Suprapubic skin (tissue), 4 donors: ENCODE measurements around the gene EGLN2.

Experiments used
- EP300 ChIP-seq: sonication (generic); formaldehyde crosslinking; IDR thresholded peaks from one replicate; pipeline ENCODE4 v1.6.1; 2017; ENCODE audit warnings: antibody characterized with exemption
- POLR2A ChIP-seq, 2 donors: fragments of 450-650 bp; IDR thresholded peaks; one replicate each; pipeline ENCODE4 v1.6.1; 2017; ENCODE audit warnings: antibody characterized with exemption in 2 of 2, mild to moderate bottlenecking in 2 of 2, moderate library complexity in 2 of 2
- POLR2AphosphoS5 ChIP-seq, 3 donors: sonication (generic); formaldehyde crosslinking; IDR thresholded peaks; one replicate each; pipeline ENCODE4 v1.6.1; 2017; ENCODE audit warnings: antibody characterized with exemption in 3 of 3
- TF ChIP-seq, protein P1 (sequence below), 2 donors: fragments of 200-600 bp in 1 of 2; fragments of 450-650 bp in 1 of 2; sonication (generic) in 1 of 2; IDR thresholded peaks; one replicate each; pipeline ENCODE4 v1.5.1; 2016 to 2019; ENCODE audit warnings: antibody characterized with exemption in 2 of 2, mild to moderate bottlenecking in 1 of 2, moderate library complexity in 1 of 2

GRCh38 chr19:40797963-40798682, 868 bp upstream of the EGLN2 start:
- TF ChIP-seq, protein P1, sequence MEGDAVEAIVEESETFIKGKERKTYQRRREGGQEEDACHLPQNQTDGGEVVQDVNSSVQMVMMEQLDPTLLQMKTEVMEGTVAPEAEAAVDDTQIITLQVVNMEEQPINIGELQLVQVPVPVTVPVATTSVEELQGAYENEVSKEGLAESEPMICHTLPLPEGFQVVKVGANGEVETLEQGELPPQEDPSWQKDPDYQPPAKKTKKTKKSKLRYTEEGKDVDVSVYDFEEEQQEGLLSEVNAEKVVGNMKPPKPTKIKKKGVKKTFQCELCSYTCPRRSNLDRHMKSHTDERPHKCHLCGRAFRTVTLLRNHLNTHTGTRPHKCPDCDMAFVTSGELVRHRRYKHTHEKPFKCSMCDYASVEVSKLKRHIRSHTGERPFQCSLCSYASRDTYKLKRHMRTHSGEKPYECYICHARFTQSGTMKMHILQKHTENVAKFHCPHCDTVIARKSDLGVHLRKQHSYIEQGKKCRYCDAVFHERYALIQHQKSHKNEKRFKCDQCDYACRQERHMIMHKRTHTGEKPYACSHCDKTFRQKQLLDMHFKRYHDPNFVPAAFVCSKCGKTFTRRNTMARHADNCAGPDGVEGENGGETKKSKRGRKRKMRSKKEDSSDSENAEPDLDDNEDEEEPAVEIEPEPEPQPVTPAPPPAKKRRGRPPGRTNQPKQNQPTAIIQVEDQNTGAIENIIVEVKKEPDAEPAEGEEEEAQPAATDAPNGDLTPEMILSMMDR (IDR thresholded peaks at IDR 0.05), result peak; percentile 23 to 35
- TF ChIP-seq POLR2A (IDR thresholded peaks at IDR 0.05) (no peak), POLR2AphosphoS5 (IDR thresholded peaks at IDR 0.05) (no peak), EP300 (no peak)
